Mesothelial cell of epicardium (in vitro differentiated cells): ENCODE measurements around the gene LRRC55. TPM values are rescaled to one million over a fixed set of nuclear protein-coding genes. Genes with fewer than 3 reads are reported as not detected.
A peak's percentile ranks its signal among the peaks of the same experiment; 100 is the strongest.

Source experiments
- DNase-seq, 2 experiments: peaks; one replicate each; pipeline ENCODE4 v3.0.0; 2021; ENCODE audit warnings: low spot score in 2 of 2; ENCODE audit not compliant: unreplicated experiment in 2 of 2
- H3K27ac Mint-ChIP-seq: 2 replicates; pipeline ENCODE4 v1.8.0; 2021; ENCODE audit warnings: mixed read lengths
- H3K27me3 Mint-ChIP-seq: 2 replicates; pipeline ENCODE4 v1.8.0; 2021; ENCODE audit warnings: low read depth, mixed read lengths
- H3K36me3 Mint-ChIP-seq: 2 replicates; pipeline ENCODE4 v1.8.0; 2021; ENCODE audit warnings: mixed read lengths
- H3K4me1 Mint-ChIP-seq: 2 replicates; pipeline ENCODE4 v1.8.0; 2021; ENCODE audit warnings: mixed read lengths
- H3K4me3 Mint-ChIP-seq: 2 replicates; pipeline ENCODE4 v1.8.0; 2021; ENCODE audit warnings: mild to moderate bottlenecking, moderate library complexity, mixed read lengths
- H3K9me3 Mint-ChIP-seq: 2 replicates; pipeline ENCODE4 v1.8.0; 2021; ENCODE audit warnings: mixed read lengths
- total RNA-seq: library from RNA; stranded (reverse); gene quantifications from 3 replicates; pipeline ENCODE4 v1.2.1, GENCODE V29; 2021
- TF ChIP-seq, protein P1 (sequence below): fragments of 200-600 bp; sonication (generic); IDR thresholded peaks from one replicate; pipeline ENCODE4 v1.5.0; 2021; ENCODE audit warnings: antibody characterized with exemption; ENCODE audit not compliant: unreplicated experiment

LRRC55 gene
- total RNA-seq, 1 donor from 2014 or later: 13.2 TPM

DNA sequence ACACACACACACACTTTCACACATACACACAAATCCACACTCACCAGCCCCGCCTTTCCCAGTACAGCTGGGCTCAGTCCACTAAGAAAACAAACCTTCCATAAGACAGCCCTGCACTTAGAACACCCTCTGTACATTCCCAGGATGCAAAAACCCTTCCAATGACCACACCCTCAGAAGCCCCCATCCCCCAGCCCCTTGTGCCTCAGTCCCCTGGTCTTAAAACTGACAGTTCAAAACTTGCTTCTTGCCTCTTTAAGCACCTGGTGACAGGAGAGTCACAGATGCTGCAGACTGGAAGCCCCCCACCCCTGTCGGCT is 32.3 kb downstream of the LRRC55 start:
- peaks cover 15% of the 10 kb centered on the region for H3K4me1 Mint-ChIP-seq
- no peak overlapping the region for H3K4me3 Mint-ChIP-seq

DNA sequence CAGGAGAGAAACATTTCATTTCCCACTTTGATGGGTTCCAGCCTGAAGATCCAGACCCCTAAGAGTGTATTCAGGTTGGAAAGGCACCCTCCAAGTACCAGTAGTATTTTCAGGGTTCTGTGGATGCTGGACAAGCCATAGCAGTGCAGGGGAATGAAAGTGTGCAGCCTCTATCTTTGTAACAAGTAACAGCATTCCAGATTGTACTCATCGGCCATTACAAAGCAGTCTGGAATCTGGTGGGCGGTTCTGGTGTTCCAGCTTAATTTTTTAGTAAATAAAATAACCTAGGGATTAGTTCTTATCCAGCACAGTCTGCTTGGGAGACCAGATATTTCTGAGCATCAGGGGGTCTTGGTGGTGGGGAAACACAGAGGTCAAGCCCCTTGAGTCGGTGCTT is 32.7 kb downstream of the LRRC55 start:
- DNase-seq: no peak

More for the DNA sequence above, 32.3 kb downstream of the LRRC55 start:
- TF ChIP-seq, protein P1, sequence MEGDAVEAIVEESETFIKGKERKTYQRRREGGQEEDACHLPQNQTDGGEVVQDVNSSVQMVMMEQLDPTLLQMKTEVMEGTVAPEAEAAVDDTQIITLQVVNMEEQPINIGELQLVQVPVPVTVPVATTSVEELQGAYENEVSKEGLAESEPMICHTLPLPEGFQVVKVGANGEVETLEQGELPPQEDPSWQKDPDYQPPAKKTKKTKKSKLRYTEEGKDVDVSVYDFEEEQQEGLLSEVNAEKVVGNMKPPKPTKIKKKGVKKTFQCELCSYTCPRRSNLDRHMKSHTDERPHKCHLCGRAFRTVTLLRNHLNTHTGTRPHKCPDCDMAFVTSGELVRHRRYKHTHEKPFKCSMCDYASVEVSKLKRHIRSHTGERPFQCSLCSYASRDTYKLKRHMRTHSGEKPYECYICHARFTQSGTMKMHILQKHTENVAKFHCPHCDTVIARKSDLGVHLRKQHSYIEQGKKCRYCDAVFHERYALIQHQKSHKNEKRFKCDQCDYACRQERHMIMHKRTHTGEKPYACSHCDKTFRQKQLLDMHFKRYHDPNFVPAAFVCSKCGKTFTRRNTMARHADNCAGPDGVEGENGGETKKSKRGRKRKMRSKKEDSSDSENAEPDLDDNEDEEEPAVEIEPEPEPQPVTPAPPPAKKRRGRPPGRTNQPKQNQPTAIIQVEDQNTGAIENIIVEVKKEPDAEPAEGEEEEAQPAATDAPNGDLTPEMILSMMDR: no peak
- Mint-ChIP-seq H3K36me3 (no peaks in the 10 kb centered on the region), H3K9me3 (no peaks in the 10 kb centered on the region), H3K27me3 (no peaks in the 10 kb centered on the region), H3K27ac (no peak overlapping the region)
- DNase-seq: no peak

GRCh38 chr11:57216463-57216862 is 34.7 kb downstream of the LRRC55 start:
- DNase-seq: no peak
- no peaks in the 10 kb centered on the region for H3K36me3 Mint-ChIP-seq
- H3K27ac Mint-ChIP-seq: no peak overlapping the region
- H3K27me3 Mint-ChIP-seq: no peaks in the 10 kb centered on the region
- H3K4me1 Mint-ChIP-seq: peaks cover 10% of the 10 kb centered on the region
- no peaks in the 10 kb centered on the region for H3K9me3 Mint-ChIP-seq
- H3K4me3 Mint-ChIP-seq: no peak overlapping the region
- TF ChIP-seq, protein P1: no peak

More for the DNA sequence above, 32.7 kb downstream of the LRRC55 start:
- Mint-ChIP-seq H3K27me3 (no peaks in the 10 kb centered on the region), H3K9me3 (no peaks in the 10 kb centered on the region), H3K36me3 (no peaks in the 10 kb centered on the region), H3K4me1 (peaks cover 15% of the 10 kb centered on the region), H3K4me3 (no peak overlapping the region), H3K27ac (no peak overlapping the region)
- TF ChIP-seq, protein P1: no peak

- Mint-ChIP-seq H3K27ac (no peak overlapping the region), H3K27me3 (no peaks in the 10 kb centered on the region), H3K9me3 (no peaks in the 10 kb centered on the region), H3K4me3 (no peak overlapping the region), H3K4me1 (peaks cover 9% of the 10 kb centered on the region), H3K36me3 (no peaks in the 10 kb centered on the region)
- TF ChIP-seq, protein P1: no peak
- DNase-seq: no peak
Observed at GRCh38 chr11:57217053-57217452, 35.3 kb downstream of the LRRC55 start.

- TF ChIP-seq, protein P1: no peak
- no peaks in the 10 kb centered on the region for H3K9me3 Mint-ChIP-seq
- H3K27ac Mint-ChIP-seq: peak overlapping the region; percentile 10
- H3K4me1 Mint-ChIP-seq: peaks cover 7% of the 10 kb centered on the region
- no peak overlapping the region for H3K4me3 Mint-ChIP-seq
- DNase-seq: no peak
- H3K36me3 Mint-ChIP-seq: no peaks in the 10 kb centered on the region
- no peaks in the 10 kb centered on the region for H3K27me3 Mint-ChIP-seq
Observed at GRCh38 chr11:57219021-57219627, 37.4 kb downstream of the LRRC55 start.

- TF ChIP-seq, protein P1: no peak
- no peak for DNase-seq
- Mint-ChIP-seq H3K4me1 (peaks cover 2% of the 10 kb centered on the region), H3K4me3 (no peak overlapping the region), H3K36me3 (no peaks in the 10 kb centered on the region), H3K27me3 (no peaks in the 10 kb centered on the region), H3K9me3 (no peaks in the 10 kb centered on the region), H3K27ac (no peak overlapping the region)
Observed at GRCh38 chr11:57222239-57222638, 40.5 kb downstream of the LRRC55 start.
